Natural killer cell (primary cell): ENCODE measurements around the gene LNPEP. TPM values are rescaled to one million over a fixed set of nuclear protein-coding genes. Genes with fewer than 3 reads are reported as not detected.

Source experiments
- ATAC-seq, 3 donors: fragments of 150-1000 bp in 2 of 3; fragments of 200-7000 bp in 1 of 3; cut with Tn5 transposase; 1 replicate in 1 of 3; 2 replicates in 2 of 3; pipeline ENCODE4 v1.10.0; 2021; ENCODE audit warnings: mild to moderate bottlenecking in 2 of 3, moderate library complexity in 2 of 3
- DNase-seq, 2 donors: peaks; one replicate each; pipeline versions ENCODE4 v3.0.0 to v3.0.0-alpha.2; 2013 to 2021; ENCODE audit warnings: mixed read lengths in 1 of 2
- H3K27ac ChIP-seq: one replicate; pipeline ENCODE4 v1.5.1; 2013; ENCODE audit warnings: mild to moderate bottlenecking, low read length
- H3K27me3 ChIP-seq: one replicate; pipeline ENCODE4 v1.6.1; 2013; ENCODE audit warnings: low read length; ENCODE audit not compliant: control insufficient read depth, insufficient read depth
- H3K36me3 ChIP-seq: one replicate; pipeline ENCODE4 v1.6.1; 2013; ENCODE audit warnings: low read length; ENCODE audit not compliant: control insufficient read depth, insufficient read depth
- H3K4me1 ChIP-seq: one replicate; pipeline ENCODE4 v1.6.1; 2013; ENCODE audit warnings: low read length; ENCODE audit not compliant: control insufficient read depth, insufficient read depth
- H3K4me3 ChIP-seq: one replicate; pipeline ENCODE4 v1.5.1; 2013; ENCODE audit warnings: low read length
- H3K9me3 ChIP-seq: one replicate; pipeline ENCODE4 v1.6.1; 2013; ENCODE audit warnings: low read length; ENCODE audit not compliant: control insufficient read depth, insufficient read depth
- H3K27ac Mint-ChIP-seq, 2 donors: one replicate each; pipeline ENCODE4 v1.8.0; 2022; ENCODE audit warnings: mild to moderate bottlenecking in 2 of 2, mixed read lengths in 2 of 2, moderate library complexity in 1 of 2
- H3K27me3 Mint-ChIP-seq, 2 donors: one replicate each; pipeline ENCODE4 v1.8.0; 2022; ENCODE audit warnings: low read depth in 2 of 2, mixed read lengths in 2 of 2
- H3K36me3 Mint-ChIP-seq: one replicate; pipeline ENCODE4 v1.8.0; 2022; ENCODE audit warnings: mixed read lengths
- H3K4me1 Mint-ChIP-seq, 2 donors: one replicate each; pipeline ENCODE4 v1.8.0; 2022; ENCODE audit warnings: mixed read lengths in 2 of 2
- H3K4me3 Mint-ChIP-seq: one replicate; pipeline ENCODE4 v1.8.0; 2022; ENCODE audit warnings: mild to moderate bottlenecking, moderate library complexity, mixed read lengths
- H3K9me3 Mint-ChIP-seq, 2 donors: one replicate each; pipeline ENCODE4 v1.8.0; 2022; ENCODE audit warnings: mixed read lengths in 2 of 2
- CTCF ChIP-seq: fragments of 200-600 bp; IDR thresholded peaks from one replicate; pipeline ENCODE4 v1.8.0; 2022; ENCODE audit warnings: antibody characterized with exemption
- WGBS: methylation state at CpG from one replicate; pipeline ENCODE4 v1.1.7; 2013; ENCODE audit warnings: missing lambda C conversion rate; ENCODE audit not compliant: insufficient coverage; 5-methylcytosine and 5-hydroxymethylcytosine counted together
- intact Hi-C: fragments of 100-400 bp; cut with micrococcal nuclease; formaldehyde crosslinking; loops from one replicate; pipeline ENCODE4 v1.14.2; 2022
- total RNA-seq, 4 donors: library from RNA; stranded (reverse); fragments of 120-200 nt in 1 of 4; gene quantifications; one replicate each; pipeline versions ENCODE4 v1.2.3 to v1.2.4, GENCODE V29; 2013 to 2022

Gene LNPEP
- total RNA-seq, 3 donors from 2014 or later (not counting 1 experiment from before 2014, with no cell fraction given), result 126 to 162 (median 135) TPM

- Mint-ChIP-seq H3K4me1 (no peaks in the 10 kb centered on the region), H3K9me3 (no peaks in the 10 kb centered on the region), H3K27ac (no peak overlapping the region), H3K4me3 (no peak overlapping the region), H3K27me3 (no peaks in the 10 kb centered on the region), H3K36me3 (no peaks in the 10 kb centered on the region)
- ATAC-seq (no peak), DNase-seq (no peak)
- Histone ChIP-seq H3K9me3 (no peaks in the 10 kb centered on the region), H3K4me3 (no peak overlapping the region), H3K4me1 (no peaks in the 10 kb centered on the region), H3K36me3 (no peaks in the 10 kb centered on the region), H3K27me3 (no peaks in the 10 kb centered on the region), H3K27ac (no peak overlapping the region)
- 91% methylated on average over 4 of the region's 4 CpGs for WGBS
- no peak for TF ChIP-seq CTCF
- intact Hi-C loops, result no loop called here
Measured at GRCh38 chr5:97067296-97067850, 131.5 kb downstream of the LNPEP start.

DNA sequence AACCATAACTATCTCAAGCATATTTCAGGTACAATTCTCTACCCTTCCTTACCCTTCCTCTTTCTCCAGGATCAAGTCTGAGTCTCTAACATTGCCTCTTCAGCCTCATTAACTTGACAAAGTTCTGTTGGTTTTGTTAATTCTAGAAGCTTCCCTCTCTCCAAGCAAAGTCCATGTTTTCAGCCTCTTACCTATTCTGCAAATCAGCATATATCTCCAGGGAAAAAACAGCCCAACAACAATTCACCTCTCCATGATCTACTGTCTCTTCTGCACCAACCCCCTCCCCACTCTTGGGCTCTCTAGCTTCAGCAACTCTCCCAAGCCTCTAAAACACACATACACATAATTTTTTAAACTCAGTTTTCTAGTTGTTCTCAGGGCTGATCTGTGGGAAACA is 134.4 kb downstream of the LNPEP start:
- Mint-ChIP-seq H3K27me3 (no peaks in the 10 kb centered on the region), H3K4me1 (no peaks in the 10 kb centered on the region), H3K9me3 (no peaks in the 10 kb centered on the region), H3K27ac (no peak overlapping the region), H3K4me3 (no peak overlapping the region), H3K36me3 (no peaks in the 10 kb centered on the region)
- Histone ChIP-seq H3K36me3 (no peaks in the 10 kb centered on the region), H3K27me3 (no peaks in the 10 kb centered on the region), H3K4me1 (no peaks in the 10 kb centered on the region), H3K9me3 (no peaks in the 10 kb centered on the region), H3K4me3 (no peak overlapping the region), H3K27ac (no peak overlapping the region)
- no peak for DNase-seq
- ATAC-seq, result no peak
- no peak for TF ChIP-seq CTCF
- intact Hi-C loops, result no loop called here

- intact Hi-C loops, result no loop called here
- no peak overlapping the region for H3K27ac ChIP-seq
- H3K4me1 ChIP-seq, result no peaks in the 10 kb centered on the region
- ATAC-seq (no peak), DNase-seq (no peak)
- Mint-ChIP-seq H3K36me3 (no peaks in the 10 kb centered on the region), H3K9me3 (no peaks in the 10 kb centered on the region), H3K4me1 (no peaks in the 10 kb centered on the region), H3K27me3 (no peaks in the 10 kb centered on the region), H3K27ac (no peak overlapping the region), H3K4me3 (no peak overlapping the region)
- WGBS, result 76% methylated on average over 6 of the region's 8 CpGs
- H3K4me3 ChIP-seq, result no peak overlapping the region
- no peaks in the 10 kb centered on the region for H3K9me3 ChIP-seq
- H3K36me3 ChIP-seq, result no peaks in the 10 kb centered on the region
- no peak for TF ChIP-seq CTCF
- no peaks in the 10 kb centered on the region for H3K27me3 ChIP-seq
Measured at GRCh38 chr5:97071101-97071500, 135.2 kb downstream of the LNPEP start.

DNA sequence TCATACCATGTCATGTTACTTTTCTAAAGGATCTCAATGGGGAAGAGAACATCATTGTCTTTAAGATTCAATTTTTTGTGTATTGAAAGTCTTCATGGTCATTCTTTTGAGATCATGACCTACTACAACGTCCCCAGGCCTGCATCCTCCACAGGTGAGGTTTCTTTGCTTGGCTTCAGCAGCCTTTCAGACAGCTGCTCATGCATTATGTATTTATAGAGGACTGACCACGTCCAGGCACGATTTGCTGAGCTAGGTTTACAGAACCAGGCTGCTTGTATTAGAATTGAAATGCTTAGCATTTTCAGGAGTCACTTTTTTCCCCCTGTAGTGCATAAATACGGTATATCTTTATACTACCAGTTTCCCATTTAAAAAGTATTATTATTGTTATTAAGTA is 136.1 kb downstream of the LNPEP start:
- H3K4me3 ChIP-seq, result no peak overlapping the region
- no peaks in the 10 kb centered on the region for H3K36me3 ChIP-seq
- Mint-ChIP-seq H3K4me3 (no peak overlapping the region), H3K4me1 (no peaks in the 10 kb centered on the region), H3K36me3 (no peaks in the 10 kb centered on the region), H3K27ac (no peak overlapping the region), H3K27me3 (no peaks in the 10 kb centered on the region), H3K9me3 (no peaks in the 10 kb centered on the region)
- H3K27me3 ChIP-seq, result no peaks in the 10 kb centered on the region
- H3K27ac ChIP-seq, result no peak overlapping the region
- no peaks in the 10 kb centered on the region for H3K4me1 ChIP-seq
- H3K9me3 ChIP-seq, result no peaks in the 10 kb centered on the region
- no peak for TF ChIP-seq CTCF
- 91% methylated on average over 3 of the region's 4 CpGs for WGBS
- DNase-seq, result no peak
- no peak for ATAC-seq
- intact Hi-C loops, result no loop called here
